ENCODE data around the gene PI16.

PI16 gene

GRCh38 chr6:36912586-36912985 lies 42.0 kb upstream of the PI16 start:
- DNase-seq (ENCODE audit: low read depth) = peak; percentile 93
- peak; percentile 22 for TF ChIP-seq CTCF (IDR thresholded peaks at IDR 0.05; ENCODE audit: insufficient read depth, low read depth, low read length, missing control alignments)
- no peak overlapping the region for H3K4me3 ChIP-seq (ENCODE audit: low read length)

GRCh38 chr6:36913082-36913481 lies 41.5 kb upstream of the PI16 start:
- TF ChIP-seq CTCF (IDR thresholded peaks at IDR 0.05; ENCODE audit: insufficient read depth, low read depth, low read length, missing control alignments) = no peak
- no peak overlapping the region for H3K4me3 ChIP-seq (ENCODE audit: low read length)
- DNase-seq (ENCODE audit: low read depth) = no peak

- DNase-seq (ENCODE audit: low read depth) = peak; percentile 96
- peak; percentile 42 for TF ChIP-seq CTCF (IDR thresholded peaks at IDR 0.05; ENCODE audit: insufficient read depth, low read depth, low read length, missing control alignments)
- H3K4me3 ChIP-seq (ENCODE audit: low read length) = no peak overlapping the region
Observed at GRCh38 chr6:36914227-36914794, 40.2 kb upstream of the PI16 start.

- H3K4me3 ChIP-seq (ENCODE audit: low read length) = no peak overlapping the region
- TF ChIP-seq CTCF (IDR thresholded peaks at IDR 0.05; ENCODE audit: insufficient read depth, low read depth, low read length, missing control alignments) = no peak
- no peak for DNase-seq (ENCODE audit: low read depth)
Observed at GRCh38 chr6:36915599-36915998, 38.9 kb upstream of the PI16 start.

GRCh38 chr6:36916126-36916525 lies 38.4 kb upstream of the PI16 start:
- no peak for TF ChIP-seq CTCF (IDR thresholded peaks at IDR 0.05; ENCODE audit: insufficient read depth, low read depth, low read length, missing control alignments)
- H3K4me3 ChIP-seq (ENCODE audit: low read length) = no peak overlapping the region
- peak; percentile 52 for DNase-seq (ENCODE audit: low read depth)

- no peak for DNase-seq (ENCODE audit: low read depth)
- TF ChIP-seq CTCF (IDR thresholded peaks at IDR 0.05; ENCODE audit: insufficient read depth, low read depth, low read length, missing control alignments) = no peak
- no peak overlapping the region for H3K4me3 ChIP-seq (ENCODE audit: low read length)
Observed at GRCh38 chr6:36917541-36918193, 36.9 kb upstream of the PI16 start.

- no peak for TF ChIP-seq CTCF (IDR thresholded peaks at IDR 0.05; ENCODE audit: insufficient read depth, low read depth, low read length, missing control alignments)
- no peak overlapping the region for H3K4me3 ChIP-seq (ENCODE audit: low read length)
- no peak for DNase-seq (ENCODE audit: low read depth)
Observed at GRCh38 chr6:36920049-36920448, 34.5 kb upstream of the PI16 start.

All from epithelial cell of esophagus (primary cell).